Neural progenitor cell (in vitro differentiated cells): ENCODE data around the gene GREB1L.

ENCODE experiments used
- CTCF ChIP-seq: fragments of 200-600 bp; sonication (generic); IDR thresholded peaks from 2 replicates; pipeline ENCODE4 v1.5.1; 2017; ENCODE audit warnings: antibody characterized with exemption, mild to moderate bottlenecking
- EZH2 ChIP-seq: fragments of 200-600 bp; sonication (generic); IDR thresholded peaks from 2 replicates; pipeline ENCODE4 v1.6.1; 2017; ENCODE audit warnings: antibody characterized with exemption, mild to moderate bottlenecking, moderate library complexity
- EZH2phosphoT487 ChIP-seq: fragments of 200-600 bp; sonication (generic); IDR thresholded peaks from 2 replicates; pipeline ENCODE4 v1.6.1; 2017; ENCODE audit warnings: antibody characterized with exemption

GRCh38 chr18:21192308-21192624, 49.8 kb upstream of the GREB1L start:
- TF ChIP-seq EZH2phosphoT487 (no peak), CTCF (no peak), EZH2 (no peak)
